GM18909 (cell line): ENCODE measurements around the gene NCOA6.
"Not testable (repeated sequence)": the region's sequence is repeated elsewhere in the genome, so short reads cannot be mapped to it uniquely, and the experiment has no call there.

Experiments used
- ATAC-seq: cut with Tn5 transposase; IDR thresholded peaks from one replicate; pipeline ENCODE4 v1.9.1; 2021; ENCODE audit warnings: mild to moderate bottlenecking; ENCODE audit not compliant: unreplicated experiment, poor library complexity

The NCOA6 gene

DNA sequence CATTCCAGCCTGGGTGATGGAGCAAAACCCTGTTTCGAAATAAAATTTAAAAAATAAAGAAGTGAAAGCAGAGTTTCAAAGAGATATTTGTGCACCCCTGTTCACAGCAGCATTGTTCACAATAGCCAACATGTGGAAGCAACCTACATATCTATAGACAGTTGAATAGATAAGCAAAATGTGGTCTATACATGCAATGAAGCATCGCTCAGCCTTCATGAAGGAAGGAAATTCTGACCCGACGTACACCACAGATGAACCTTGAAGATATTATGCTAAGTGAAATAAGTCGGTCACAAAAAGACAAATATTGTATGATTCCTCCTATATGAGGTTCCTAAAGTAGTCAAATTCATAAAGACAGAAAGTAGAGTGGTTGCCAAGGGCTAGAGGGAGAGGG, 6.5 kb upstream of the NCOA6 start:
- ATAC-seq, result no peak

DNA sequence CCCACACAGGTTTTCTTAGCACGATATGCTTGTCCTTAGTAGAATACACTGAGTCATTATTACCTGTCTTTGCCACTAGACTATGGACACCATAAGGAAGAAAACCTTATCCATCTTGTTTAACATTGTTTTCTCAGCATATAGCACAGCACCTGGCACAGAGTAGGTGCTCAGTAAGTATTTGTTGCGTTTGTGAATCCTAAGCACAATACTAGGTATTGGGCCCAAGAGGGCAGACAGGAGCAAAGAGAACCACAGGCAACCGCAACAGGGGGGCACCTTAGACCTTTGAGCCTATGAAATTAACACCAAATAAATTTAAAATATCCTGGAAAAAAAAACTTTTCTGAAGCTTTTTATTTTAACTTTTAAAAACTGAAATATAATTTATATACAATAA, 3.7 kb upstream of the NCOA6 start:
- ATAC-seq, result no peak

GRCh38 chr20:34824806-34825529, 483 bp downstream of the NCOA6 start:
- peak; percentile 78 for ATAC-seq

- peak; percentile 60 for ATAC-seq
Measured at GRCh38 chr20:34824452-34824805, 1.0 kb downstream of the NCOA6 start.

DNA sequence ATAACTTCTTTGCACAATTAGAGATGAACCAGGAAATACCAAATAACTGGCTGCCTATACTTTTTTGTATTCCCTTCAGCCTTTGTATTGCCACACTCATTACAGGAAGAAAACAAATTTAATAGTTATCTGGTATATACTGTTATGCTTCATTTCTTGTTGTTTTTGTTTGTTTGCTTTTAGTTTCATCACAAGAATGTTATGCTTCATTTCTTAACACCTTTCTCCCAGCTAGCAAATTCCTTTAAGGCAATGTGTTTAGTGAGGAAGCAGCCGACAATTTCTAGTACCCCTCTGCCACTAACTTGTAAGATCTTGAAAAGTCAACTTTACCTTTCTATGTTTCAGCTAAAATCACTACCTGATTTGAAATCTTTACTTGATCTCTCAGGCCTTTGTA, 1.4 kb downstream of the NCOA6 start:
- no peak for ATAC-seq

DNA sequence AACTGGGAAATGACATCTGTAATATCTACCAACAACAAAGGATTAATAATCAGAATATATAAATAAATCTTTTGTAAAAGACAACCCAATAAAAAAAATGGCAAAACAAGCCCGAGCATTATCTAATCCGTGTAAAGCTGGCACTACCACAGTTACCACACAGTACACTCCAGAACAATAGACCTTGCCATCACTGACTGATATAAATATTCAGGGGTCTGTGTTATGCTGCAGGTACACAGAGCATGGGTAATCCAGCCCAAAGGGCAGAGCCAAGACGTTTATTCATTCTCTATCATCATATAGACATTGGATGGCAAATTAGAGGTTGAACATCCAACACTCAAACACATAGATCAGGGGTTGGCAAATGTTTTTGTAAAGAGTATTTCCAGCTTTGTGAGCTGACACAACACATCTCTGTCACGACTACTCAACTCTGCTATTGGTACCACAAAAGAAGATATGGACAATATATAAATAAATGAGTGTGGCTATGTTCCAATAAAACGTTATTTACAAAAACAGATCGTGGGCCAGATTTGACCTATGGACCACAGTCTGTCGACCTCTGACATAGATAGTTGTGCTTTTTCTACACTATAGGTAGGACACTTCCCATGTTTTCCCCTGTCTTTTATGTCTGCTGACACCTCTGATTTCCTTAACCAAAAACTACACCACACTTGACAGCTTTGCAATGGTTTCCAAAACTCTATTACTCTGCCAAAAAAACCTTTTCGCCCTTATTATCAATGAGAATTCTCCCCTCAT, 4.5 kb downstream of the NCOA6 start:
- no peak for ATAC-seq

DNA sequence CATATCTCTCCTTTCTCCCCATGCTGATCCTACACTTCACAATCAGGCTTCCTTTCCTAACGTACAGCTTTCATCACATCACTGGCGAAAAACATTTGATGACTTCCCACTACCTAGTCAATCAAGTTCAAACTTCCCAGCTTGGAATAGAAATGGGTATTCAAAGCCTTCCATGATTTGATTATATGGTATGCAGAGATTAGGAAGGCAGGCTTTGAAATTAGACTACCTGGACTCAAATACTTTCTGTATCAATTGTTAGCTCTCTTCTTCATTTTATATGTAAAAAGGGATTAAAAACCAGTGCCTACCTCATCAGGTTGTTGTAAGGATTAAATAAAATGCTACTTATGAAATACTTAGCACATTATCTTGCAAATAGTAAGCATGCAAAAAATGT, 7.7 kb downstream of the NCOA6 start:
- ATAC-seq, result no peak

- ATAC-seq, result no peak
Measured at GRCh38 chr20:34817072-34817471, 8.4 kb downstream of the NCOA6 start.

DNA sequence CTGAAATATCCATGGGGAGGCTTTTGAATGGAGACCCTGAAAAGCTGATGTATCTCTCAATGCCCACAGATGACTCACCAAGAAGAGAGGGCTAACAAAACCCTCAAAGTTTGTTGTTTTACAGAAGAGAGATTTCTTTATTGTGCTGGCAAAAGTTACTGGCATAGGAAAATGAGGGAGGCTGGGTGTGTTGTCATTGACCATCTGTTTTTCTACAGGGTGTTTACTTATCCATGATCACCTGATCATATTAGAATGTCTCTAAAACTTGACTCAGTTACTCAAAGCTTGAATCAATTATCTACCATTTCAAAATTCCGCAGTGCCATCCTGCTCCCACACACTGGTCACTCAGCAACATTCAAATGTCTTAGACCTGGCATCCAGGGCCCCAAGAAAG, 9.8 kb downstream of the NCOA6 start:
- ATAC-seq, result no peak

- no peak for ATAC-seq
Measured at GRCh38 chr20:34808583-34808982, 16.9 kb downstream of the NCOA6 start.

DNA sequence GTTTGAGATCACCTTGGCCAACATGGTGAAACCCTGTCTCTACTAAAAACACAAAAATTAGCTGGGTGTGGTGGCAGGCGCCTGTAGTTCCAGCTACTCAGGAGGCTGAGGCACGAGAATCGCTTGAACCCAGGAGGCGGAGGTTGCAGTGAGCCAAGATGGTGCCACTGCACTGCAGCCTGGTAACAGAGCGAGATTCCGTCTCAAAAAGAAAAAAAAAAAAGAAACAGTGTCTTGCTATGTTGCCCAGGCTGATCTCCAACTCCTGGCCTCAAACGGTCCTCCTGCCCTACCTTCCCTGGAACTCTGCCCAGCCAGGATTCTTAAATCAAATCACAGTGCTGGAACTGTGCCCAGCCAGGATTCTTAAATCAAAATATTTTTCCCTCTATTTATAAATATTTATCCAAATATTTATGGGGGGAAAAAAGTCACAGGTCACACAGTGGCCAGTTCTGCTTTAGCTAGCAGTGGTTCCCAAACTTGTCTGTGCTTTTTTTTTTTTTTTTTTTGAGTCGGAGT, 17.4 kb downstream of the NCOA6 start:
- ATAC-seq, result not testable (repeated sequence)

GRCh38 chr20:34806255-34806654, 19.2 kb downstream of the NCOA6 start:
- ATAC-seq, result no peak

DNA sequence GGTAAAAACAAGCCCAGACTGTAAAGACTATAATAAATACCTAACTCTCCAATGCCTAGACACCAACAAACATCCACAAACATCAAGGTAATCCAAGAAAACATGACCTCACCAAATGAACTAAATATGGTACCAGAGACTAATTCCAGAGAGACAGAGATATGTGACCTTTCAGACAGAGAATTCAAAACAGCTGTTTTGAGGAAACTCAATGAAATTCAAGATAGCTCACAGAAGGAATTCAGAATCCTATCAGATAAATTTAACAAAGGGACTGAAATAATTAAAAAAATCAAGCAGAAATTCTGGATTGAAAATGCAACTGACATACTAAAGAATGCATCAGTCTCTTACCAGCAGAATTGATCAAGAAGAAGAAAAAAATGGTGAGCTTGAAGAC, 26.6 kb downstream of the NCOA6 start:
- no peak for ATAC-seq

DNA sequence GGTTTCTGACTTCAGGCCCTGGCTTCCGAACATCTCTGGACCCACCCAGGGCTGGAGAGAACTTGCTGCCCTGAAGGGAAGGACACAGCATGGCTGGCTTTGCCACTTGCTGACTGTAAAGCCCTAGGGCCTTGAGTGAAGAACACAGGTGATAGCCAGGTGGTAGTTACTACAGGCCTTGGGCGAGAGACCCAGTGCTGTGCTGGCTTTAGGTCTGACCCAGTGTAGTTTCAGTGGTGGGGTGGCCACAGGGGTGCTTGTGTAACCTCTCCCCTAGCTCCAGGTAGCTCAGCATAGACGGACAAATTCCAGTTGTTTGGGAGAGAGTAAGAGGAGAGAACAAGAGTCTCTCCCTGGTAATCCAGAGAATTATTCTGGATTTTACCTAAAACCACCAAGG, 27.1 kb downstream of the NCOA6 start:
- no peak for ATAC-seq

GRCh38 chr20:34797012-34797995, 28.1 kb downstream of the NCOA6 start:
- ATAC-seq, result no peak

GRCh38 chr20:34794006-34794585, 31.4 kb downstream of the NCOA6 start:
- no peak for ATAC-seq

- no peak for ATAC-seq
Measured at GRCh38 chr20:34792687-34793363, 32.6 kb downstream of the NCOA6 start.

- no peak for ATAC-seq
Measured at GRCh38 chr20:34791289-34792020, 34.0 kb downstream of the NCOA6 start.

GRCh38 chr20:34781220-34781619, 44.2 kb downstream of the NCOA6 start:
- ATAC-seq, result no peak
